SK-N-SH (cell line): Measurements from ENCODE around the gene EFCAB12.

ENCODE experiments used
- YY1 ChIP-seq: IDR thresholded peaks from 2 replicates; pipeline ENCODE4 v1.4.0; 2012; ENCODE audit warnings: low read depth, mild to moderate bottlenecking
- TF ChIP-seq, protein P1 (sequence below): fragments of 200-600 bp; sonication (generic); IDR thresholded peaks from 2 replicates; pipeline ENCODE4 v1.6.1; 2017; ENCODE audit warnings: antibody characterized with exemption, mild to moderate bottlenecking, moderate library complexity
- TF ChIP-seq, protein P2 (sequence below): fragments of 150-350 bp; IDR thresholded peaks from 2 replicates; pipeline ENCODE4 v1.6.1; 2017; ENCODE audit warnings: antibody characterized with exemption, low read length, low read depth, borderline replicate concordance

DNA sequence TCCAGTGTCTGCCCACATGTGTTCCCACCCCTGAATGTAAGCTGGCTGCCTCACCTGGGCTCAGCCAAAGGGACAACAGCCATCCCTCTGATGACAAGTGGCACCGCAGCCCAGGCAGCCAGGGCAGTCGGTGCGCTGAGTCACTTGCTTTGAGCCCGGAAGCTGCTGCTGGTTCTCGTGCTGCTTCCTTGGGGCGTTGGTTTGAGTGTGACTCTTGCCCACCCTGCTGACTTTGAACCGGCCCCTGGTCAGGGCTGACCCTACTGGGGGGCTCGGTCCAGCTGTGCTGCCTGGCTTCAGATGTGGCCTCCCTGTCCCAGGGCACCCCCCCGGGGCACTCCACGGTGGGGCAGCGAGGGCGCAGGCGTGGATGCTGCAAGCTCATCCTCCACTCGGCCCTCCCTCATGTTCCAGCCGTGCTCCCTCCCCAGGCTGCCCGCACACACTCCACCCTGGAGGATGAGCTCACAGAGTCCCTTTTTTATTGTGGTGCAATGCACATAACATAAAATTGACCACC, 62.1 kb downstream of the EFCAB12 start:
- no peak for TF ChIP-seq YY1
- TF ChIP-seq, protein P1, sequence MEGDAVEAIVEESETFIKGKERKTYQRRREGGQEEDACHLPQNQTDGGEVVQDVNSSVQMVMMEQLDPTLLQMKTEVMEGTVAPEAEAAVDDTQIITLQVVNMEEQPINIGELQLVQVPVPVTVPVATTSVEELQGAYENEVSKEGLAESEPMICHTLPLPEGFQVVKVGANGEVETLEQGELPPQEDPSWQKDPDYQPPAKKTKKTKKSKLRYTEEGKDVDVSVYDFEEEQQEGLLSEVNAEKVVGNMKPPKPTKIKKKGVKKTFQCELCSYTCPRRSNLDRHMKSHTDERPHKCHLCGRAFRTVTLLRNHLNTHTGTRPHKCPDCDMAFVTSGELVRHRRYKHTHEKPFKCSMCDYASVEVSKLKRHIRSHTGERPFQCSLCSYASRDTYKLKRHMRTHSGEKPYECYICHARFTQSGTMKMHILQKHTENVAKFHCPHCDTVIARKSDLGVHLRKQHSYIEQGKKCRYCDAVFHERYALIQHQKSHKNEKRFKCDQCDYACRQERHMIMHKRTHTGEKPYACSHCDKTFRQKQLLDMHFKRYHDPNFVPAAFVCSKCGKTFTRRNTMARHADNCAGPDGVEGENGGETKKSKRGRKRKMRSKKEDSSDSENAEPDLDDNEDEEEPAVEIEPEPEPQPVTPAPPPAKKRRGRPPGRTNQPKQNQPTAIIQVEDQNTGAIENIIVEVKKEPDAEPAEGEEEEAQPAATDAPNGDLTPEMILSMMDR = no peak
- TF ChIP-seq, protein P2, sequence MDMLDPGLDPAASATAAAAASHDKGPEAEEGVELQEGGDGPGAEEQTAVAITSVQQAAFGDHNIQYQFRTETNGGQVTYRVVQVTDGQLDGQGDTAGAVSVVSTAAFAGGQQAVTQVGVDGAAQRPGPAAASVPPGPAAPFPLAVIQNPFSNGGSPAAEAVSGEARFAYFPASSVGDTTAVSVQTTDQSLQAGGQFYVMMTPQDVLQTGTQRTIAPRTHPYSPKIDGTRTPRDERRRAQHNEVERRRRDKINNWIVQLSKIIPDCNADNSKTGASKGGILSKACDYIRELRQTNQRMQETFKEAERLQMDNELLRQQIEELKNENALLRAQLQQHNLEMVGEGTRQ = no peak
